Loucy (cell line): ENCODE results near the gene GRN.
"Not testable (repeated sequence)": the region's sequence is repeated elsewhere in the genome, so short reads cannot be mapped to it uniquely, and the experiment has no call there.

ENCODE experiments used
- H2AFZ ChIP-seq: fragments of 200-600 bp; sonication (generic); 2 replicates; pipeline ENCODE4 v1.6.0; 2016; ENCODE audit warnings: antibody characterized with exemption, mild to moderate bottlenecking, low read length, moderate library complexity
- H3F3A ChIP-seq: fragments of 200-600 bp; 2 replicates; pipeline ENCODE4 v1.6.0; 2016; ENCODE audit warnings: antibody characterized with exemption, low read depth, mild to moderate bottlenecking
- H3K27me3 ChIP-seq: fragments of 200-600 bp; sonication (generic); 2 replicates; pipeline ENCODE4 v1.6.1; 2014; ENCODE audit warnings: low read length, mild to moderate bottlenecking; ENCODE audit not compliant: insufficient read depth, poor library complexity, severe bottlenecking
- H3K36me3 ChIP-seq: fragments of 200-600 bp; sonication (generic); 2 replicates; pipeline ENCODE4 v1.6.1; 2016; ENCODE audit warnings: low read length; ENCODE audit not compliant: insufficient read depth
- H3K4me1 ChIP-seq: fragments of 200-600 bp; sonication (generic); 2 replicates; pipeline ENCODE4 v1.5.1; 2014; ENCODE audit warnings: low read length, mild to moderate bottlenecking; ENCODE audit not compliant: insufficient read depth, poor library complexity, severe bottlenecking
- H3K4me2 ChIP-seq: fragments of 200-600 bp; sonication (generic); 2 replicates; pipeline ENCODE4 v1.6.0; 2014; ENCODE audit warnings: antibody characterized with exemption, low read length, low read depth, mild to moderate bottlenecking; ENCODE audit not compliant: poor library complexity, severe bottlenecking
- H3K4me3 ChIP-seq: fragments of 200-600 bp; sonication (generic); 2 replicates; pipeline ENCODE4 v1.5.1; 2014; ENCODE audit warnings: low read length, mild to moderate bottlenecking, mixed read lengths; ENCODE audit not compliant: poor library complexity, severe bottlenecking
- H3K79me2 ChIP-seq: fragments of 200-600 bp; sonication (generic); 2 replicates; pipeline ENCODE4 v1.6.1; 2014; ENCODE audit warnings: low read length; ENCODE audit not compliant: insufficient read depth
- H3K9ac ChIP-seq: fragments of 200-600 bp; sonication (generic); 2 replicates; pipeline ENCODE4 v1.6.0; 2014; ENCODE audit warnings: mild to moderate bottlenecking, low read depth, low read length, moderate library complexity; ENCODE audit not compliant: poor library complexity, severe bottlenecking
- H3K9me2 ChIP-seq: fragments of 200-600 bp; sonication (generic); replicated peaks from 2 replicates; pipeline ENCODE4 v1.6.1; 2016; ENCODE audit warnings: low read depth, low read length, mixed read lengths
- H3K9me3 ChIP-seq: fragments of 200-600 bp; sonication (generic); 2 replicates; pipeline ENCODE4 v1.6.1; 2014; ENCODE audit warnings: mild to moderate bottlenecking, antibody characterized with exemption, low read length, low read depth; ENCODE audit not compliant: insufficient read depth
- H4K20me1 ChIP-seq: fragments of 200-600 bp; sonication (generic); 2 replicates; pipeline ENCODE4 v1.6.0; 2014; ENCODE audit warnings: antibody characterized with exemption, low read length, mild to moderate bottlenecking; ENCODE audit not compliant: insufficient read depth, poor library complexity, severe bottlenecking
- CTCF ChIP-seq: fragments of 200-600 bp; sonication (generic); conservative IDR thresholded peaks from 2 replicates; pipeline ENCODE4 v1.5.1; 2014; ENCODE audit warnings: mild to moderate bottlenecking, antibody characterized with exemption, low read length
- EZH2phosphoT487 ChIP-seq: fragments of 200-600 bp; IDR thresholded peaks from 2 replicates; pipeline ENCODE4 v1.6.1; 2018; ENCODE audit warnings: antibody characterized with exemption, mild to moderate bottlenecking, moderate library complexity, borderline replicate concordance

GRN gene

GRCh38 chr17:44327715-44328449 lies 17.2 kb upstream of the GRN start:
- Histone ChIP-seq H4K20me1 (no peaks in the 10 kb centered on the region), H3K36me3 (no peaks in the 10 kb centered on the region), H3K4me1 (peaks cover 8% of the 10 kb centered on the region), H3K79me2 (peaks cover 12% of the 10 kb centered on the region), H3K9me3 (no peaks in the 10 kb centered on the region), H3K4me3 (no peak overlapping the region), H3K9me2 (no peaks in the 10 kb centered on the region), H3K9ac (no peak overlapping the region), H2AFZ (no peak overlapping the region), H3F3A (no peaks in the 10 kb centered on the region), H3K4me2 (no peak overlapping the region), H3K27me3 (no peaks in the 10 kb centered on the region)
- TF ChIP-seq CTCF: no peak
- TF ChIP-seq EZH2phosphoT487: no peak

- H2AFZ ChIP-seq: not testable (repeated sequence)
Observed at GRCh38 chr17:44329516-44329915, 15.6 kb upstream of the GRN start.

GRCh38 chr17:44330263-44330662 lies 14.8 kb upstream of the GRN start:
- not testable (repeated sequence) for H3K9ac ChIP-seq, H3F3A ChIP-seq, H2AFZ ChIP-seq, H4K20me1 ChIP-seq, H3K36me3 ChIP-seq, H3K4me2 ChIP-seq, H3K4me3 ChIP-seq, H3K4me1 ChIP-seq, H3K27me3 ChIP-seq, H3K9me3 ChIP-seq, H3K79me2 ChIP-seq, H3K9me2 ChIP-seq

More at GRCh38 chr17:44329516-44329915, 15.6 kb upstream of the GRN start:
- H3F3A ChIP-seq, H3K4me1 ChIP-seq, H3K79me2 ChIP-seq, H3K9ac ChIP-seq, H3K4me3 ChIP-seq, H3K36me3 ChIP-seq, H3K9me3 ChIP-seq, H3K27me3 ChIP-seq, H3K9me2 ChIP-seq, H3K4me2 ChIP-seq, H4K20me1 ChIP-seq: not testable (repeated sequence)

GRCh38 chr17:44331249-44331760 lies 13.8 kb upstream of the GRN start:
- Histone ChIP-seq H3K4me3 (no peak overlapping the region), H3K9ac (no peak overlapping the region), H4K20me1 (no peaks in the 10 kb centered on the region), H3K27me3 (no peaks in the 10 kb centered on the region), H3K9me3 (no peaks in the 10 kb centered on the region), H3K4me1 (no peaks in the 10 kb centered on the region), H3K9me2 (no peaks in the 10 kb centered on the region), H3K36me3 (no peaks in the 10 kb centered on the region), H3F3A (no peaks in the 10 kb centered on the region), H3K79me2 (no peaks in the 10 kb centered on the region), H3K4me2 (peak overlapping the region; percentile 44), H2AFZ (peak overlapping the region; percentile 93)
- peak; percentile 89 for TF ChIP-seq CTCF
- no peak for TF ChIP-seq EZH2phosphoT487
